ENCODE data around the gene MDM4. TPM values are rescaled to one million over a fixed set of nuclear protein-coding genes. Genes with fewer than 3 reads are reported as not detected.
A peak's percentile ranks its signal among the peaks of the same experiment; 100 is the strongest.

MDM4 gene
- total RNA-seq, 2 experiments from 2014 or later, result 120 to 282 TPM

GRCh38 chr1:204499511-204500468 lies 16.4 kb upstream of the MDM4 start:
- TF ChIP-seq CTCF (conservative IDR thresholded peaks at IDR 0.05; ENCODE audit: low read length), result no peak
- H4K20me1 ChIP-seq (ENCODE audit: insufficient read depth, low read length), result no peaks in the 10 kb centered on the region
- no peak overlapping the region for H2AFZ ChIP-seq (ENCODE audit: low read length)
- H3K79me2 ChIP-seq (ENCODE audit: insufficient read depth, low read depth, low read length), result no peaks in the 10 kb centered on the region
- intact Hi-C loops (cut with micrococcal nuclease; ENCODE audit: unreplicated experiment), result loop anchor here (5.0 to 10.0 kb wide), 2 partner anchors 215 to 337 kb away; no protein-coding TSS in a partner anchor
- H3K9me3 ChIP-seq (ENCODE audit: low read length), result no peaks in the 10 kb centered on the region
- peaks cover 53% of the 10 kb centered on the region for H3K4me1 ChIP-seq (ENCODE audit: insufficient read depth, low read length, poor library complexity, severe bottlenecking)
- ChIA-PET POLR2A (interaction anchor here (0.5 to 2.4 kb wide), 7 partner anchors 8 to 59 kb away, joined by 3 to 7 read pairs (median 3); no protein-coding TSS in a partner anchor), CTCF (ENCODE audit: unreplicated experiment) (interaction anchor here (0.6 to 2.4 kb wide), 3 partner anchors 53 to 57 kb away, joined by 3 to 17 read pairs (median 6); no protein-coding TSS in a partner anchor)
- BruUV-seq (replicated peaks), result no TSS peak
- no peaks in the 10 kb centered on the region; the same call in 1 of the 2 replicates for H3K36me3 ChIP-seq (ENCODE audit: insufficient read depth, low read length)
- H3K4me2 ChIP-seq (ENCODE audit: low read length), result 0 out of 2 replicates have a peak overlapping the region, but pooled peaks have one; percentile 43
- H3K9me2 ChIP-seq (ENCODE audit: insufficient read depth, low read length), result no peaks in the 10 kb centered on the region
- no peak overlapping the region for H3K27ac ChIP-seq (ENCODE audit: low read depth, low read length, poor library complexity, severe bottlenecking)
- H3K4me3 ChIP-seq (ENCODE audit: low read depth, low read length, poor library complexity, severe bottlenecking), result no peak overlapping the region
- no peak for DNase-seq (ENCODE audit: low spot score)

GRCh38 chr1:204502241-204502640 lies 14.0 kb upstream of the MDM4 start:
- POLR2A ChIA-PET, result interaction anchor here (1.0 to 1.5 kb wide), 4 partner anchors 13 to 88 kb away, joined by 3 to 5 read pairs (median 4); no protein-coding TSS in a partner anchor
- Histone ChIP-seq H3K9me2 (ENCODE audit: insufficient read depth, low read length) (no peaks in the 10 kb centered on the region), H4K20me1 (ENCODE audit: insufficient read depth, low read length) (no peaks in the 10 kb centered on the region), H3K36me3 (ENCODE audit: insufficient read depth, low read length) (no peaks in the 10 kb centered on the region; the same call in 1 of the 2 replicates), H3K79me2 (ENCODE audit: insufficient read depth, low read depth, low read length) (no peaks in the 10 kb centered on the region), H2AFZ (ENCODE audit: low read length) (no peak overlapping the region), H3K4me2 (ENCODE audit: low read length) (no peak overlapping the region), H3K27ac (ENCODE audit: low read depth, low read length, poor library complexity, severe bottlenecking) (no peak overlapping the region), H3K4me3 (ENCODE audit: low read depth, low read length, poor library complexity, severe bottlenecking) (no peak overlapping the region), H3K4me1 (ENCODE audit: insufficient read depth, low read length, poor library complexity, severe bottlenecking) (peaks cover 42% of the 10 kb centered on the region), H3K9me3 (ENCODE audit: low read length) (no peaks in the 10 kb centered on the region)
- intact Hi-C loops (cut with micrococcal nuclease; ENCODE audit: unreplicated experiment), result loop anchor here (2.0 to 10.0 kb wide), 3 partner anchors 21 to 340 kb away; no protein-coding TSS in a partner anchor
- no peak for DNase-seq (ENCODE audit: low spot score)
- no TSS peak for BruUV-seq (replicated peaks)
- CTCF ChIA-PET (ENCODE audit: unreplicated experiment), result interaction anchor here (0.5 to 2.4 kb wide), 3 partner anchors 54 to 57 kb away, joined by 3 to 17 read pairs (median 5); no protein-coding TSS in a partner anchor
- no peak for TF ChIP-seq EZH2phosphoT487 (IDR thresholded peaks at IDR 0.05; ENCODE audit: borderline replicate concordance, low read depth, low read length)
- no peak for TF ChIP-seq CTCF (conservative IDR thresholded peaks at IDR 0.05; ENCODE audit: low read length)

All from OCI-LY7 (cell line).